Measurements from ENCODE around the gene EEF2K.

EEF2K gene

GRCh38 chr16:22302776-22303363 lies 96.8 kb downstream of the EEF2K start:
- Histone ChIP-seq H3K79me2 (ENCODE audit: insufficient read depth, low read length) (peaks cover 42% of the 10 kb centered on the region), H3K9me2 (replicated peaks; ENCODE audit: low read depth, low read length) (no peaks in the 10 kb centered on the region), H3K4me3 (ENCODE audit: low read length, poor library complexity, severe bottlenecking) (no peak overlapping the region), H3K4me2 (ENCODE audit: low read depth, low read length, poor library complexity, severe bottlenecking) (no peak overlapping the region), H3K27me3 (ENCODE audit: insufficient read depth, low read length, poor library complexity, severe bottlenecking) (no peaks in the 10 kb centered on the region), H2AFZ (ENCODE audit: low read length) (no peak overlapping the region), H3F3A (ENCODE audit: low read depth) (0 out of 2 replicates have a peak, but pooled peaks cover 4% of the 10 kb centered on the region), H4K20me1 (ENCODE audit: insufficient read depth, low read length, poor library complexity, severe bottlenecking) (peaks cover 28% of the 10 kb centered on the region), H3K36me3 (ENCODE audit: insufficient read depth, low read length) (peaks cover 29% of the 10 kb centered on the region; the same call in 1 of the 2 replicates), H3K9ac (ENCODE audit: low read depth, low read length, poor library complexity, severe bottlenecking) (no peak overlapping the region), H3K9me3 (ENCODE audit: insufficient read depth, low read depth, low read length) (no peaks in the 10 kb centered on the region), H3K4me1 (ENCODE audit: insufficient read depth, low read length, poor library complexity, severe bottlenecking) (peaks cover 14% of the 10 kb centered on the region)
- no peak for TF ChIP-seq EZH2phosphoT487 (IDR thresholded peaks at IDR 0.05; ENCODE audit: borderline replicate concordance)
- TF ChIP-seq CTCF (conservative IDR thresholded peaks at IDR 0.05; ENCODE audit: low read length) = no peak

DNA sequence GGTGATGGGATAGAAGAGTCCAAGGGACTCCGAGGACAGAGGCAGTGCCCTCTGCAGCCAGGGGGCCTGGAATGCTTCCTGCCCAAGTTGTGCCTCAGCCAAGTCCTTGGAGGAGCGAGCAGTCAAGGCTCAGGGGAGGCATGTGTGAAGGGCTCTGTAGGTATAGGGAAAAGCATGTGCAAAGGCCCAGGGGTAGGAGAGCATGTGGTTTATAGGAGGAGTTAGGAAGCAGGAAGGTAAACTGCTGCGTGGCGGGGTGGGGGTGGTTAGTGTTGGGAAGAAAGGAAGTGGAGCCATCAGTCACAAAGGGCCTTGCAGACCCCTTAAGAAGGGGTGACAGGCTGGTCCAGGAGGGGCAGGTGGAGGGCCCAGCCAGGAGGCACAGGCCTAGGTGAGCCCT lies 98.3 kb downstream of the EEF2K start:
- Histone ChIP-seq H3F3A (ENCODE audit: low read depth) (no peaks in the 10 kb centered on the region), H4K20me1 (ENCODE audit: insufficient read depth, low read length, poor library complexity, severe bottlenecking) (peaks cover 19% of the 10 kb centered on the region), H2AFZ (ENCODE audit: low read length) (no peak overlapping the region), H3K4me3 (ENCODE audit: low read length, poor library complexity, severe bottlenecking) (no peak overlapping the region), H3K79me2 (ENCODE audit: insufficient read depth, low read length) (peaks cover 33% of the 10 kb centered on the region), H3K9me2 (replicated peaks; ENCODE audit: low read depth, low read length) (no peaks in the 10 kb centered on the region), H3K36me3 (ENCODE audit: insufficient read depth, low read length) (peaks cover 43% of the 10 kb centered on the region; the same call in 1 of the 2 replicates), H3K9me3 (ENCODE audit: insufficient read depth, low read depth, low read length) (no peaks in the 10 kb centered on the region), H3K4me2 (ENCODE audit: low read depth, low read length, poor library complexity, severe bottlenecking) (no peak overlapping the region), H3K27me3 (ENCODE audit: insufficient read depth, low read length, poor library complexity, severe bottlenecking) (no peaks in the 10 kb centered on the region), H3K4me1 (ENCODE audit: insufficient read depth, low read length, poor library complexity, severe bottlenecking) (peaks cover 8% of the 10 kb centered on the region), H3K9ac (ENCODE audit: low read depth, low read length, poor library complexity, severe bottlenecking) (no peak overlapping the region)
- TF ChIP-seq CTCF (conservative IDR thresholded peaks at IDR 0.05; ENCODE audit: low read length) = no peak
- TF ChIP-seq EZH2phosphoT487 (IDR thresholded peaks at IDR 0.05; ENCODE audit: borderline replicate concordance) = no peak

DNA sequence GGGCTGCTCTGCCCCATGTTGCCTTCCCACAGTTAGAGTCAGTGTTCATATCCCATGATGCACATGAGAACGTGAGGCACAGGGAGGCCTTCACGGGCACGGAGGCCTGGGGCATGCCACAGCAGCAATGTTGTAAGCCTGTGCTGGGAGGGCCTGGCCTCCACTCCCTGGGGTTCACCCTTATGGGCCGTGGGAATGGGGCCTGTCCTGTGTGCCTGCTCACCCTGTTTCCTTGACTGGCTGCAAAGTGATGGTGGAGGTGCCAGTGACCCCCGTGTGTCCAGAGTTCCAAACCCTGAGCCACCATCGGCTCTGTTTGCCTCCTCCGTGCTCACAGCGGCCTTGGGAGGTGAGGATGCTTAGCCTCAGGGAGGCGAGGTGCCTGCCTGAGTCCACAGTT lies 100.7 kb downstream of the EEF2K start:
- H3K4me1 ChIP-seq (ENCODE audit: insufficient read depth, low read length, poor library complexity, severe bottlenecking) = no peaks in the 10 kb centered on the region
- H2AFZ ChIP-seq (ENCODE audit: low read length) = no peak overlapping the region
- H3K27me3 ChIP-seq (ENCODE audit: insufficient read depth, low read length, poor library complexity, severe bottlenecking) = no peaks in the 10 kb centered on the region
- no peak overlapping the region for H3K4me3 ChIP-seq (ENCODE audit: low read length, poor library complexity, severe bottlenecking)
- H3F3A ChIP-seq (ENCODE audit: low read depth) = no peaks in the 10 kb centered on the region
- no peaks in the 10 kb centered on the region for H3K9me2 ChIP-seq (replicated peaks; ENCODE audit: low read depth, low read length)
- no peaks in the 10 kb centered on the region for H4K20me1 ChIP-seq (ENCODE audit: insufficient read depth, low read length, poor library complexity, severe bottlenecking)
- no peak overlapping the region for H3K9ac ChIP-seq (ENCODE audit: low read depth, low read length, poor library complexity, severe bottlenecking)
- peaks cover 58% of the 10 kb centered on the region; the same call in 1 of the 2 replicates for H3K36me3 ChIP-seq (ENCODE audit: insufficient read depth, low read length)
- TF ChIP-seq CTCF (conservative IDR thresholded peaks at IDR 0.05; ENCODE audit: low read length) = no peak
- H3K4me2 ChIP-seq (ENCODE audit: low read depth, low read length, poor library complexity, severe bottlenecking) = no peak overlapping the region
- H3K79me2 ChIP-seq (ENCODE audit: insufficient read depth, low read length) = peaks cover 11% of the 10 kb centered on the region; the same call in 1 of the 2 replicates
- H3K9me3 ChIP-seq (ENCODE audit: insufficient read depth, low read depth, low read length) = no peaks in the 10 kb centered on the region
